IPS-18c (cell line): ENCODE data around the gene CELA3A.
"Not testable (repeated sequence)": the region's sequence is repeated elsewhere in the genome, so short reads cannot be mapped to it uniquely, and the experiment has no call there.

Experiments used
- H3K4me3 ChIP-seq: 2 replicates; pipeline ENCODE4 v1.7.0; 2013; ENCODE audit warnings: low read depth, mild to moderate bottlenecking, low read length, moderate library complexity; ENCODE audit not compliant: insufficient read depth
- H3K9me3 ChIP-seq: one replicate; pipeline ENCODE4 v1.6.1; 2013; ENCODE audit warnings: mild to moderate bottlenecking, low read length, moderate library complexity; ENCODE audit not compliant: control insufficient read depth, insufficient read depth

Gene CELA3A

DNA sequence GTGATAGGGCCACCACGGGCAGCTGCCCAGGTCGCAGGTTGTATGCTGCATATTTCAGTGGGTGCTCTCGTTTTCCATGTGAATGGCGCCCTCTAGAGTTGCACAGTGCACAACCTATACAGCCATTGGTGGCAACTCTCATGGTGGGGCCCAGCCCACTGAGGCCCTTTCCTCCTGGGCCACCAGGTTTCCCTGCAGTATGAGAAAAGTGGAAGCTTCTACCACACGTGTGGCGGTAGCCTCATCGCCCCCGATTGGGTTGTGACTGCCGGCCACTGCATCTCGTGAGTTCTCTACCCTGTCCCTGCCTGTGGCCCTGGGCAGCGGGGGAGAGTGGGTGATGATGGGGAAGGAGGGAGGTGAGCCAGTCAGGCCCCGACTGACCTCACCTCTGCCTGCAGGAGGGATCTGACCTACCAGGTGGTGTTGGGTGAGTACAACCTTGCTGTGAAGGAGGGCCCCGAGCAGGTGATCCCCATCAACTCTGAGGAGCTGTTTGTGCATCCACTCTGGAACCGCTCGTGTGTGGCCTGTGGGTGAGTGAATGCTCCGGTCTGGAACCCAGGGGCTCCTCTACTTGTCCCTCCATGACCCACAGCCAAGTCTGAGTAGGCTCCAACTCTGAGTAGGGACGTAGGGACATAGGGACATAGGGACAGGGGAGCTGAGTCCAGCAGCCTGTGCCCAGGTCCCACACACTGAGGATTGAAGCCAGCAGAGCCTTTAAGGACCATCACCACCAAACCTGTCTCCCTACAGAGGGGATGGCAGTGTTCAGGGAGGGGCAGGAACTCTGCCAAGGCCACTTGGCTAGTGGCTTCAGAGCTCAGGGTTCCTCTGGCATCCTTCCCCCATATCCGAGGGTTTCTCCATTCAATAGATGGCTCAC is 4.0 kb downstream of the CELA3A start:
- not testable (repeated sequence) for H3K9me3 ChIP-seq, H3K4me3 ChIP-seq

DNA sequence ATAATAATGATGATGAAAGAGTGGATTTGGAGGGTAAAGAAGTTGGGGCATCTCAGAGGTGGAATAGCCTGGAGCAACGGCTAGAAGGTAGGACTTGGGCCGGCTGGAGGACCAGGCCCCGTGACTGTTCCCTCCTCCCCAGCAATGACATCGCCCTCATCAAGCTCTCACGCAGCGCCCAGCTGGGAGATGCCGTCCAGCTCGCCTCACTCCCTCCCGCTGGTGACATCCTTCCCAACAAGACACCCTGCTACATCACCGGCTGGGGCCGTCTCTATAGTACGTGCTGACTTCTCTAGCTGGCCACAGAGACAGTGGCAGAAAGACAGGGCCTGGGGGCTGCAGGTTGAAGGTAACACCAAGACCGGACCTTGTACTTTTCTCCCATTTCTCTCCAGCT is 5.3 kb downstream of the CELA3A start:
- H3K9me3 ChIP-seq, H3K4me3 ChIP-seq: not testable (repeated sequence)

DNA sequence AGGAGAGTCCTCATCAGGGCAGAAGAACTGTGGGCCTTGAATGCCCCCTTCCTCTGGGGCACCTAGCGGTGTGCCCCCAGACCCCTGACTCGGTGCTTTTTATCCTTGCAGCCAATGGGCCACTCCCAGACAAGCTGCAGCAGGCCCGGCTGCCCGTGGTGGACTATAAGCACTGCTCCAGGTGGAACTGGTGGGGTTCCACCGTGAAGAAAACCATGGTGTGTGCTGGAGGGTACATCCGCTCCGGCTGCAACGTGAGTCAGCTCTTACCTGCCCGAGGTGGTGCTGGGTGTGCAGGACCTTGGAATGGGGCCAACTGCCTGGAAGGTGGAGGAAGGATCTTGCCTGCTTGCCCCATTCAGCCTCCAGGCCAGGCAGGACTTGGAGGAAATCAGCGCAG is 5.8 kb downstream of the CELA3A start:
- H3K4me3 ChIP-seq, H3K9me3 ChIP-seq: not testable (repeated sequence)

DNA sequence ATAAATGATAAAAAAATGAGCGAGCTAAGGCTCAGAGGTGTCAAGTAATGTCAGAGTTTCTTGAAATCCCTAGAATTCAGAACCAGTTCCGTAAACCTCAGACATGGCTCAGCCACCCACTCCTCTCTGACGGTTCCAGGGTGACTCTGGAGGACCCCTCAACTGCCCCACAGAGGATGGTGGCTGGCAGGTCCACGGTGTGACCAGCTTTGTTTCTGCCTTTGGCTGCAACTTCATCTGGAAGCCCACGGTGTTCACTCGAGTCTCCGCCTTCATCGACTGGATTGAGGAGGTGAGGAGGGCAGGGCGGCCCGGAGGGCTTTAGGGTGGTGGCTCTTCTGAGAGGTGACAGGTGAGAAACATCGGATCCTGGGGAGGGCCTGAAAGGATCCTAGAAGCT is 8.1 kb downstream of the CELA3A start:
- not testable (repeated sequence) for H3K9me3 ChIP-seq, H3K4me3 ChIP-seq

DNA sequence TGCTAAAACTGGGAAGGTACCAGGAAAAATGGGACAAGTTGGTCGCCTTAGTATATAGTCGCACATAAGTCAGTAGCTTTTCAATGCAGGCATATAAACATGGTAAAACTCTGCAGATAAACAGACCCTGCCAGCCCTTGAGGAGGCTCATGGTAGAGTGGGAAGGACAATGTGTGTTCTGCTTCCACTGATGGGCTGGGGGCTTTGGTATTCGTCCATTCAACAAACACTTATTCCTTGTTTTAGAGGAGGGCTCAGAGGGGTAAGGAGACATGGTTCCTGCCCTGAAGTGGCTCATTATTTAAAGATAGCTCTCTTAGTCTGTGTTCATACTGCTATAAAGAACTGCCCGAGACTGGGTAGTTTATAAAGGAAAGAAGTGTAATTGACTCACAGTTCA is 11.3 kb downstream of the CELA3A start:
- not testable (repeated sequence) for H3K4me3 ChIP-seq, H3K9me3 ChIP-seq

DNA sequence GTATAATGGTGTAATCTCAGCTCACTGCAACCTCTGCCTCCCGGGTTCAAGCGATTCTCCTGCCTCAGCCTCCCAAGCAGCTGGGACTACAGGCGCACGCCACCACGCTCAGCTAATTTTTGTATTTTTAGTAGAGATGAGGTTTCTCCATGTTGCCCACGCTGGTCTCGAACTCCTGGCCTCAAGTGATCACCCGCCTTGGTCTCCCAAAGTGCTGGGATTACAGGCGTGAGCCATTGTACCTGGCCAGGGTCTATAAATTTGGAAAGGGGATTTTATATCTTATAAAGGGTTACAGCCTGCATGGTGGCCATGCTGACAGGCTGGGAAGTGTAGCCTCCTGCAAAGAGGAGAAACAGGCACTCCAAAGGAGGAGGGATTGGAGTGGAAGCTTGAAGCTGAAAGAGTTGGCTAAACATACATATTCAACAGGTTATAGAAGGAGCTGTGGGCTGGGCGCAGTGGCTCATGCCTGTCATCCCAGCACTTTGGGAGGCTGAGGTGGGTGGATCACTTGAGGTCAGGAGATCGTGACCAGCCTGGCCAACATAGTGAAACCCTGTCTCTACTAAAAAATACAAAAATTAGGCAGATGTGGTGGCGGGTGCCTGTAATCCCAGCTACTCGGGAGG is 13.2 kb downstream of the CELA3A start:
- H3K4me3 ChIP-seq, H3K9me3 ChIP-seq: not testable (repeated sequence)

DNA sequence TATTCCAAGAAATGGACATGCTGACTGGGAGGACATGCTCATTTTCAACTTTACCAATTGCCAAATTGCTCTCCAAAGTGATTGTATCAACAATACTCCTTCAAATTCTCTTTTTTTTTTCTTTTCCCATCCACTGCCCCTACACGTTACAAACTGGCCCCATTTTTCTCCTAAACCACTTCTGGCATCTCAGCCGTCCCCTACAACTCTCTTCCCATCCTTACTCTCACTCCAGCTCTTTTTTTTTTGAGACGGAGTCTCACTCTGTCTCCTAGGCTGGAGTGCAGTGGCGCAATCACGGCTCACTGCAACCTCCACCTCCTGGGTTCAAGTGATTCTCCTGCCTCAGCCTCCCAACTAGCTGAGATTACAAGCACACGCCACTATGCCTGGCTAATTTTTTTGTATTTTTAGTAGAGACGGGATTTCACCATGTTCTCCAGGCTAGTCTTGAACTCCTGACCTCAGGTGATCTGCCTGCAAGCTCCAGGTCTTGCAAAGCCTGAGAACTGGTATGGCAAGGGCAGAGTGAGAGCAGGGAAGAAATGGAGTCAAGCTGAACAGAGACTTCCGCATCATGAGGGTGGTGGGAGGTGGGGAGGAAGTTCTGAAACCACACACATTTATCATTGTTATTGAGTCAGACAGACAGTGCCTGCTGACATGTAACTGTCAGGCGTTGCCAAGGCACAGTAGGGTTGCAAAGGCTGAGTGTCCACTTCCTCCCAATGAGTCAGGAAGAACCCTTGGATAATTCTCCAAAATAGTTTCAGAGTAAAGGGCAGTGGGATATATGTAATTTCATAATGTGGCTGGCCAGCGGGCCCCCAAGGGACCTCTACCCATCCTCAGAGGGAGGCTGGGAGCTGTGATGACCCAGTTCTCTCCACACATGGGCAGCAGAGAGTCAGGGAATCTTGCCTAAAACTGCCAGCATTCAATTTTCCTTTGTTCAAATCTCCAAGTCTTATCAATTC is 17.4 kb downstream of the CELA3A start:
- no peaks in the 10 kb centered on the region for H3K9me3 ChIP-seq
- no peak overlapping the region for H3K4me3 ChIP-seq

DNA sequence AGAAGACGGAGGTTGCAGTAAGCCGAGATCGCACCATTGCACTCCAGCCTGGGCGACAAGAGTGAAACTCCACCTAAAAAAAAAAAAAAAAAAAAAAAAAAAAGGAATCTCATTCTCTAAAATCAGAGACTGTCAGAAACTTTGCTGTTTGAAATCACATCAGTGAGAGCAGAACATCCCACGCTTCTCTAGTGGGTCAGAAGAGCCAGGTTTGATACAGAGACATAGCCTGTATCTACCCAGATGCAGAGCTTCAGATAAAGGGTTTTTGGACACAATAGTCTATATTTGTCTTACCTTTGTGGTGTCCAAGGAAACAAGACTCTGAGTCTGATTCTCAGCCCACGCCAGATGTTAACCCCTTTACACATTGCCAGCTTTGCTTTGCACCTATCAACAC is 19.6 kb downstream of the CELA3A start:
- H3K9me3 ChIP-seq: no peaks in the 10 kb centered on the region
- H3K4me3 ChIP-seq: no peak overlapping the region

DNA sequence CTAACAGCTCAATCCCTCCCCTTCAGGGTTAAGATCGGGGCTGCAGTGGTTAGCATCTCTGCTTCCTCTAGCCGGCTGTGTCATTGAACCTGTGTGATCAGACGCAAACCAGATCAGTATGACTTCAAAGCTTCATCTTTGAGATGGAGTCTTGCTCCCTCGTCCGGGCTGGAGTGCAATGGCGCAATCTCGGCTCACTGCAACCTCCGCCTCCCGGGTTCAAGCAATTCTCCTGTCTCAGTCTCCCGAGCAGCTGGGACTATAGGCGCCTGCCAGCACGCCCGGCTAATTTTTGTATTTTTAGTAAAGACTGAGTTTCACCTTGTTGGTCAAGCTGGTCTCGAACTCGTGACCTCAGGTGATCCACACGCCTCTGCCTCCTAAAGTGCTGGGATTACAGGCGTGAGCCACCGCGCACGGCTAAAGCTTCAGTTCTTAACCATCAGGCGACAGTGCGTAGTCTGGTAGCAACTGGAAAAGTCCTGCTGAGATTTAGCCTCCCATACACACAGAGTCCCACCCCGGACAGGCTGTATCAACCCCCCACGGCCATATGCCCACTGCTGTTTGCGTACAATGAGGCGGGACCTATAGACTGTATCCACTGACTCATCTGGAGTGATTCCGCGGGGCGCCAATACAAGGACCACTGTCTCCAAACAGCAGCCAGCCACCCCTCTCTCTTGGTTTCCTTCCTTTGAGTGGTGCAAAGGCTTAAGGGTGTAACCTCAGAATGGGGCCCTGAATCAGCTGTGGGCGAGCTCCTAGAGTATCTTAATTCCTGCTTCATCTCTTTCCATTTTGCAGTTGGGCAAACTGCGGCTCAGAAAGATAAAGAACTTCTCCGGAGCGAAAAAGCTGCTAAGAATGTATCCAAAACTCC is 23.3 kb downstream of the CELA3A start:
- H3K9me3 ChIP-seq: no peaks in the 10 kb centered on the region
- peak overlapping the region; percentile 91 for H3K4me3 ChIP-seq

DNA sequence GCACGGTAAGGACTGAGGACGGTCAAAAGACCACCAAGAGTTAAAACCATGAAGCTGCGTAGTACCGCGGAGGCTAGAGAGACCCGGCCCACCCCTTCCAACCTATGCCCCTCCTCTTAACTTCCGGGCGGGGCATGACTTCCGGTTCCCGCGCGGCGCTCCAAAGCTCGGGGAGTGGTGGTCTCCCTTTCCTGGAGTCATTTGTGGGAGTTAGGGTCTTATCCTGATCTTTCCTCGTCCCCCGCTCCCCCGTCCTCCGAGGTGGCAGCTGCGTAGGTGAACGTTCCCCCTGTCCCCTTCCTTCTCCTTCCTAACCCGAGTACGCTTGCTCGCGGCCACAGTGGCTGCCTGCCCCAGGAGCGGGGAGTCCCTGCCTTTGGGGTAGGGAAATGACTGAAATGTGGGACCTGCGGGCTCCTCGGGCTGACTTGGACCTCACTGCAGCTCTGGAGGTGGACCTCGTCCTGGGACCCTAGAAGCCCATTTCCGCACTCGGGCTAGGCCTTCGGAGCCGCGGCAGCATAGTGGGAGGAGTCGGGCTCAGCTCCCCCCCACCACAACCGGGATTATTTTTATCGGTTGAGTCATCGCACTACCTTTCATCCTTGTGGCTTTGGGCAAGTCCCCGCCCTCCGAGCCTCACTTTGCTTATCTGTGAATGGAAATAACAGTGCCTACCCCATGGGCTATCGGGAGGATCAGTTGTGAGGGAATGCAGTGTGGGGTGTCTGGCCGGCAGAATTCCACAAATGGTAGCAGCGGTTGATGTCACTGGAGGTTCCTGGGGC is 24.1 kb downstream of the CELA3A start:
- H3K4me3 ChIP-seq: peak overlapping the region; percentile 91
- no peaks in the 10 kb centered on the region for H3K9me3 ChIP-seq

DNA sequence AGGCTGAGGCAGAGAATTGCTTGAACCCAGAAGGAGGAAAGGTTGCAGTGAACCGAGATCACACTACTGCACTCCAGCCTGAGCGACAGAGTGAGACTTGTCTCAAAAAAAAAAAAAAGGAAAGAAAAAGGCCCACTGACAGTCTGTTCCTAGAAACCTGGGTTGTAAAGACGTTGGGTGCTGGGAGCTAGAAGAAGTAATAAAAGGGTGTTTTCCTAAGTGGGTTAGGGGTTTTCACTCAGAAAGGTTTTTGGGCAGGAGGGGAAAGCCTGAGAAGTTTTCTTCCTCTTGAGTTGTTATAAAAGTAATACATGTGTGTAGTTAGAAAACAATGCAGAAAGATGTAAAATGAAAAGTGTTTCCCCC is 25.4 kb downstream of the CELA3A start:
- Histone ChIP-seq H3K4me3 (no peak overlapping the region), H3K9me3 (no peaks in the 10 kb centered on the region)

DNA sequence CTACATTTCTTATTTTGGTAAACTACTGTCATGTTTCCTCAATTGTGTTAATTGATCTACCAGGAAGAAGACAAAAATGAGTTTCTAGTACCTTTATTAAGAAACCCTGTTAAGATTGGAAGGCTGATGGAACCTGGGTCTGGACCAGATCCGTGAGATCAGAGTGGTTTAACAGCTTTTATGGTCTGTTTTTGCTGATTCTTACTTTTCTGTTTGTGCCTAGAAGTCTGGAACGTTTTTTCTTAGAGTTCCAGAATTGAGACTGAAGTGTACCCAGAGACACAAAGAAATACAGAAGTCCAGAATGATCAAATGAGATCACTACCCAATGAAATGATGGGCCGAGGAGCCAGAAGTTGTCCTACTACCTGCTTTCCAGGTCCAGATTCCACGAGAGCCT is 28.6 kb downstream of the CELA3A start:
- no peaks in the 10 kb centered on the region for H3K9me3 ChIP-seq
- no peak overlapping the region for H3K4me3 ChIP-seq

DNA sequence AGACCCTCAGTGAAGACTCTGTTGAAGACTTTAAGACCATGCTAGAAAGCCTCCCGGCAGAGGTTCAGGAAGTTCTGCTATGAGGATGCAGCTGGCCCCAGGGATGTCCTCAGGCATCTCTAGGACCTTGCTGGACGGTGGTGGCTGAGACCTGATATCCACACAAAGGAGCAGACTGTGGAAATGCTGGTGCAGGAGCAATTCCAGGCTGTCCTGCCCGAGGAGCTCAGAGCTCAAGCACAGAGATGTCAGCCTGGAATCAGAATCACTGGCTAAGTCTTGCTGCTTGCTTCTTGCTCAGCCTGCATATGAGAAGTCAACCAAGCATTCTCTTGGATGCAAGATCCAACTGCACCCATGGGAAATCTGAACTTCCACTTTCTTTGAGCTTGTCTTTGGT is 29.0 kb downstream of the CELA3A start:
- no peak overlapping the region for H3K4me3 ChIP-seq
- H3K9me3 ChIP-seq: no peaks in the 10 kb centered on the region

DNA sequence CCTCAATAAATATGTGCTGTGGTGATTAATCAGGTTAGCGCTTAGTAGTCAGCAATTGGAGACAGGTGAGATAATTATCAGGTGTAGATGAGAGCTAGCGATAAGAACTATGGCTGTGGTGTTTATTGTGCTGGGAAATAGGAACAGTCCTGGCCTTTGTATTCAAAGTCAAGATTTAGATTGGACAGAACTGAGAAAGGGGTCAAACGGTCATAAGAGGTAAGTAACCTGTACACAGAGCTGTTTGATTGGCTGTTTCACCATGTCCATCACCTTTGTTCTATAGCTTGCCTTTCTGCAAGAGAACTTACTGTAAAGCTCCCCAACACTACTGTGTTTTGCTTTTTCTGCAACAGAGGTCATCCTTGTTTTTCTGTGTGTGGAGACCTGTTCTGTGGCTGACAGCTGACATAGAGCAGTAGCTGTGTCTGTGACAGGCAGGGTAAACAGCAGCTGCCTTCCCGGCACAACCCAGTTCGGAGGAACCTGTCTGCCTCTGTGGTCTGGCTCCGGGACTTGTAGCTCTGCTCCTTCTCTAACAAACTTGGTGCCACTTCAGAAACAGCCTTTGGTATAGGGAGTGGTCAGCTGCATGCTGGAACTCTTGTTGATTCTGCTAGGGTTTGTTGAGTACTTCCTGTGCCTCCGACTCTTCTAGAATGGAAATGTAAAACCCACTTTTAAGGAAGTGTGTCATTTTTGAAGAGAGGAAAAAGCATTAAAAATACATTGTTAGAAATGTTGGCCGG is 29.9 kb downstream of the CELA3A start:
- H3K9me3 ChIP-seq: no peaks in the 10 kb centered on the region
- no peak overlapping the region for H3K4me3 ChIP-seq

DNA sequence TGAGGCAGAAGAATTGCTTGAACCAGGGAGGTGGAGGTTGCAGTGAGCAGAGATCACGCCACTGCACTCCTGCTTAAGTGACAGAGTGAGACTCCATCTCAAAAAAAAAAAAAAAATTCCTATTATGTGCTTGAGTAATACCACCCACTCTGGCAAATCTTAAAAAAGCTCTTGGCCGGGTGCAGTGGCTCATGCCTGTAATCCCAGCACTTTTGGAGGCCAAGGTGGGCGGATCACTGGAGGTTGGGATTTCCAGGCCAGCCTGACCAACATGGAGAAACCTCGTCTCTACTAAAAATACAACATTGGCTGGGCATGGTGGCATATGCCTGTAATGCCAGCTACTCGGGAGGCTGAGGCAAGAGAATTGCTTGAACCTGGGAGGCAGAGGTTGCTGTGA is 33.4 kb downstream of the CELA3A start:
- not testable (repeated sequence) for H3K4me3 ChIP-seq, H3K9me3 ChIP-seq

DNA sequence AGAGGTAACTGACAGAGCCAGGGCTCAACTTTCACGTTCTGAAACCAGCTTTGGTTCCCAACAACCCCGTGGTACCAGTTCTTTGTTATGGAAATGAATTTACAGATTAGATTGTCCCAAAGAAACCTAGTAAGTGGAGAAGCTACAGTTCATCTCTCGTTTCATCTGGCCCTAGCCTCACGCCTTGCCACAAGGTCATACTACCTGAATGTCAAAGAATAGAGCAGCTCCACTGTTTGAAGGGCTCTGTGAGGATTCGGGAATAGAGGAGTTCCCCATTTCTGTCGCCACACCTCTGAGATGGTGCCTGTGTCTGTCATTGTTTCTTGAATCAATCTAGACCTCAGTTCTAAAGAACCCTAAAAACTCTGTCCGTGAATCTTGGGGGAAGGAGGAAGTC is 36.1 kb downstream of the CELA3A start:
- H3K9me3 ChIP-seq: no peaks in the 10 kb centered on the region
- H3K4me3 ChIP-seq: no peak overlapping the region
